ENCODE data around the gene SEPTIN12.

SEPTIN12 gene

GRCh38 chr16:4832698-4833343 is 44.7 kb upstream of the SEPTIN12 start:
- TF ChIP-seq NFIC (IDR thresholded peaks at IDR 0.05) (no peak), TAF1 (IDR thresholded peaks at IDR 0.05; ENCODE audit: low read depth) (no peak), TCF12 (IDR thresholded peaks at IDR 0.05; ENCODE audit: low read depth) (no peak), RAD21 (IDR thresholded peaks at IDR 0.05; ENCODE audit: low read depth) (no peak), EGR1 (IDR thresholded peaks at IDR 0.05) (no peak), CREB1 (IDR thresholded peaks at IDR 0.05; ENCODE audit: low read depth) (no peak), FOXM1 (IDR thresholded peaks at IDR 0.05; ENCODE audit: borderline replicate concordance, low read depth) (no peak)
- TF ChIP-seq, protein P1, sequence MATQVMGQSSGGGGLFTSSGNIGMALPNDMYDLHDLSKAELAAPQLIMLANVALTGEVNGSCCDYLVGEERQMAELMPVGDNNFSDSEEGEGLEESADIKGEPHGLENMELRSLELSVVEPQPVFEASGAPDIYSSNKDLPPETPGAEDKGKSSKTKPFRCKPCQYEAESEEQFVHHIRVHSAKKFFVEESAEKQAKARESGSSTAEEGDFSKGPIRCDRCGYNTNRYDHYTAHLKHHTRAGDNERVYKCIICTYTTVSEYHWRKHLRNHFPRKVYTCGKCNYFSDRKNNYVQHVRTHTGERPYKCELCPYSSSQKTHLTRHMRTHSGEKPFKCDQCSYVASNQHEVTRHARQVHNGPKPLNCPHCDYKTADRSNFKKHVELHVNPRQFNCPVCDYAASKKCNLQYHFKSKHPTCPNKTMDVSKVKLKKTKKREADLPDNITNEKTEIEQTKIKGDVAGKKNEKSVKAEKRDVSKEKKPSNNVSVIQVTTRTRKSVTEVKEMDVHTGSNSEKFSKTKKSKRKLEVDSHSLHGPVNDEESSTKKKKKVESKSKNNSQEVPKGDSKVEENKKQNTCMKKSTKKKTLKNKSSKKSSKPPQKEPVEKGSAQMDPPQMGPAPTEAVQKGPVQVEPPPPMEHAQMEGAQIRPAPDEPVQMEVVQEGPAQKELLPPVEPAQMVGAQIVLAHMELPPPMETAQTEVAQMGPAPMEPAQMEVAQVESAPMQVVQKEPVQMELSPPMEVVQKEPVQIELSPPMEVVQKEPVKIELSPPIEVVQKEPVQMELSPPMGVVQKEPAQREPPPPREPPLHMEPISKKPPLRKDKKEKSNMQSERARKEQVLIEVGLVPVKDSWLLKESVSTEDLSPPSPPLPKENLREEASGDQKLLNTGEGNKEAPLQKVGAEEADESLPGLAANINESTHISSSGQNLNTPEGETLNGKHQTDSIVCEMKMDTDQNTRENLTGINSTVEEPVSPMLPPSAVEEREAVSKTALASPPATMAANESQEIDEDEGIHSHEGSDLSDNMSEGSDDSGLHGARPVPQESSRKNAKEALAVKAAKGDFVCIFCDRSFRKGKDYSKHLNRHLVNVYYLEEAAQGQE (IDR thresholded peaks at IDR 0.05; ENCODE audit: low read depth) = no peak

GRCh38 chr16:4831616-4832015 is 43.5 kb upstream of the SEPTIN12 start:
- no peak for TF ChIP-seq NFIC (IDR thresholded peaks at IDR 0.05)
- TF ChIP-seq RAD21 (IDR thresholded peaks at IDR 0.05; ENCODE audit: low read depth) = no peak
- TF ChIP-seq FOXM1 (IDR thresholded peaks at IDR 0.05; ENCODE audit: borderline replicate concordance, low read depth) = no peak
- TF ChIP-seq, protein P2, sequence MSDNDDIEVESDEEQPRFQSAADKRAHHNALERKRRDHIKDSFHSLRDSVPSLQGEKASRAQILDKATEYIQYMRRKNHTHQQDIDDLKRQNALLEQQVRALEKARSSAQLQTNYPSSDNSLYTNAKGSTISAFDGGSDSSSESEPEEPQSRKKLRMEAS (IDR thresholded peaks at IDR 0.05) = no peak
- no peak for TF ChIP-seq CREB1 (IDR thresholded peaks at IDR 0.05; ENCODE audit: low read depth)
- TF ChIP-seq TCF12 (IDR thresholded peaks at IDR 0.05; ENCODE audit: low read depth) = no peak
- TF ChIP-seq, protein P1 (IDR thresholded peaks at IDR 0.05; ENCODE audit: low read depth) = no peak
- no peak for TF ChIP-seq TAF1 (IDR thresholded peaks at IDR 0.05; ENCODE audit: low read depth)
- no peak for TF ChIP-seq EP300 (IDR thresholded peaks at IDR 0.05; ENCODE audit: borderline replicate concordance)

DNA sequence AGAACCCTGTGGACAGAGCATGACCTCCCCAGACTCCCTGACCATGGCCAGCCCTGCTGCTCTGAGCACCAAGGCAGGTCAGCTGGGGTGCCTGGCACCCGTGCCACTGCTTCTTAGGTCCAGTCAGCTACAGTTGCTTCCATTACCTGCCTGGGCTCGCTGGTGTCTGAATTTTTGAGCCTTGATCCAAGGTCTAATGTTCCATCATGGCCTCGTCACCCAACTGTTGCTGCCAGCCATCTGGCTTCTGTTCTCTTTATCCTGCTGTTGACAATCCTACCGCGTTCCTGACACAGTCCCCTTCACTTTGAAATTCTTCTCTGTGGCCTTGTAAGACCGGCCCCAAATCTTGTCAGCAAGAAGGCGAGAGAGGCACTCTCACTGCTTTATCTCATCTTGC is 42.3 kb upstream of the SEPTIN12 start:
- TF ChIP-seq TEAD4 (IDR thresholded peaks at IDR 0.05) = no peak
- no peak for TF ChIP-seq EP300 (IDR thresholded peaks at IDR 0.05; ENCODE audit: borderline replicate concordance)
- TF ChIP-seq ZBTB7A (IDR thresholded peaks at IDR 0.05; ENCODE audit: low read depth) = no peak
- TF ChIP-seq, protein P2 (IDR thresholded peaks at IDR 0.05) = no peak
- no peak for TF ChIP-seq CEBPB (IDR thresholded peaks at IDR 0.05)
- no peak for TF ChIP-seq RAD21 (IDR thresholded peaks at IDR 0.05; ENCODE audit: low read depth)
- no peak for TF ChIP-seq EGR1 (IDR thresholded peaks at IDR 0.05)
- TF ChIP-seq, protein P1 (IDR thresholded peaks at IDR 0.05; ENCODE audit: low read depth) = no peak
- no peak for TF ChIP-seq TAF1 (IDR thresholded peaks at IDR 0.05; ENCODE audit: low read depth)
- no peak for TF ChIP-seq NFIC (IDR thresholded peaks at IDR 0.05)
- no peak for TF ChIP-seq USF1 (IDR thresholded peaks at IDR 0.05)
- TF ChIP-seq YY1 (IDR thresholded peaks at IDR 0.05; ENCODE audit: low read depth) = no peak
- no peak for TF ChIP-seq CREB1 (IDR thresholded peaks at IDR 0.05; ENCODE audit: low read depth)
- TF ChIP-seq TCF12 (IDR thresholded peaks at IDR 0.05; ENCODE audit: low read depth) = no peak
- TF ChIP-seq FOXM1 (IDR thresholded peaks at IDR 0.05; ENCODE audit: borderline replicate concordance, low read depth) = no peak

- TF ChIP-seq, protein P1 (IDR thresholded peaks at IDR 0.05; ENCODE audit: low read depth) = no peak
- no peak for TF ChIP-seq CREB1 (IDR thresholded peaks at IDR 0.05; ENCODE audit: low read depth)
- no peak for TF ChIP-seq YY1 (IDR thresholded peaks at IDR 0.05; ENCODE audit: low read depth)
- no peak for TF ChIP-seq TEAD4 (IDR thresholded peaks at IDR 0.05)
- TF ChIP-seq TCF12 (IDR thresholded peaks at IDR 0.05; ENCODE audit: low read depth) = no peak
- TF ChIP-seq TAF1 (IDR thresholded peaks at IDR 0.05; ENCODE audit: low read depth) = no peak
- TF ChIP-seq ZBTB7A (IDR thresholded peaks at IDR 0.05; ENCODE audit: low read depth) = no peak
- no peak for TF ChIP-seq EGR1 (IDR thresholded peaks at IDR 0.05)
- no peak for TF ChIP-seq NFIC (IDR thresholded peaks at IDR 0.05)
- no peak for TF ChIP-seq FOXM1 (IDR thresholded peaks at IDR 0.05; ENCODE audit: borderline replicate concordance, low read depth)
- no peak for TF ChIP-seq EP300 (IDR thresholded peaks at IDR 0.05; ENCODE audit: borderline replicate concordance)
- TF ChIP-seq USF1 (IDR thresholded peaks at IDR 0.05) = no peak
- no peak for TF ChIP-seq CEBPB (IDR thresholded peaks at IDR 0.05)
- TF ChIP-seq RAD21 (IDR thresholded peaks at IDR 0.05; ENCODE audit: low read depth) = no peak
- TF ChIP-seq, protein P2 (IDR thresholded peaks at IDR 0.05) = no peak
Observed at GRCh38 chr16:4828567-4829321, 40.6 kb upstream of the SEPTIN12 start.
